Astrocyte of the spinal cord (primary cell): Measurements from ENCODE around the gene ARHGAP29.
"Not testable (repeated sequence)": the region's sequence is repeated elsewhere in the genome, so short reads cannot be mapped to it uniquely, and the experiment has no call there.

Experiments
- DNase-seq: peaks from one replicate; pipeline ENCODE4 v3.0.0; 2011; ENCODE audit warnings: low read depth, low spot score
- H3K4me3 ChIP-seq: 2 replicates; pipeline ENCODE4 v1.5.1; 2011; ENCODE audit warnings: low read depth, mild to moderate bottlenecking, low read length, moderate library complexity
- CTCF ChIP-seq: IDR thresholded peaks from 2 replicates; pipeline ENCODE4 v1.5.1; 2012; ENCODE audit warnings: low read depth, mild to moderate bottlenecking, low read length, inconsistent platforms
- in situ Hi-C: cut with HindIII; loops from 2 replicates; pipeline ENCODE4 v1.10.0; 2017; ENCODE audit warnings: low sequenced_read_pairs

ARHGAP29 gene

GRCh38 chr1:94153133-94153532, 84.3 kb downstream of the ARHGAP29 start:
- no peak for TF ChIP-seq CTCF
- no peak overlapping the region for H3K4me3 ChIP-seq
- no peak for DNase-seq
- in situ Hi-C loops = no loop called here

GRCh38 chr1:94149166-94149565, 88.2 kb downstream of the ARHGAP29 start:
- H3K4me3 ChIP-seq, DNase-seq, in situ Hi-C loops: not testable (repeated sequence)

- TF ChIP-seq CTCF = no peak
- in situ Hi-C loops = no loop called here
- no peak for DNase-seq
- no peak overlapping the region for H3K4me3 ChIP-seq
These were observed 91.1 kb downstream of the ARHGAP29 start for GRCh38 chr1:94146273-94146672.

GRCh38 chr1:94144836-94145235, 92.5 kb downstream of the ARHGAP29 start:
- DNase-seq = no peak
- in situ Hi-C loops = no loop called here
- no peak overlapping the region for H3K4me3 ChIP-seq
- TF ChIP-seq CTCF = no peak

- no peak overlapping the region for H3K4me3 ChIP-seq
- TF ChIP-seq CTCF = no peak
- in situ Hi-C loops = no loop called here
- DNase-seq = no peak
These were observed 93.6 kb downstream of the ARHGAP29 start for GRCh38 chr1:94143809-94144176.

GRCh38 chr1:94143173-94143808, 94.1 kb downstream of the ARHGAP29 start:
- DNase-seq = peak; percentile 39
- in situ Hi-C loops = no loop called here
- no peak overlapping the region for H3K4me3 ChIP-seq
- no peak for TF ChIP-seq CTCF

- no peak overlapping the region for H3K4me3 ChIP-seq
- in situ Hi-C loops = no loop called here
- no peak for TF ChIP-seq CTCF
- no peak for DNase-seq
These were observed 94.8 kb downstream of the ARHGAP29 start for GRCh38 chr1:94142583-94142982.
